SH-SY5Y (cell line): Measurements from ENCODE around the gene KSR1.

ENCODE experiments used
- GATA2 ChIP-seq: IDR thresholded peaks from 2 replicates; pipeline ENCODE4 v1.6.1; 2011; ENCODE audit warnings: mild to moderate bottlenecking, low read depth, low read length
- GATA3 ChIP-seq: IDR thresholded peaks from 2 replicates; pipeline ENCODE4 v1.6.1; 2011; ENCODE audit warnings: low read depth, mild to moderate bottlenecking, low read length, moderate library complexity

DNA sequence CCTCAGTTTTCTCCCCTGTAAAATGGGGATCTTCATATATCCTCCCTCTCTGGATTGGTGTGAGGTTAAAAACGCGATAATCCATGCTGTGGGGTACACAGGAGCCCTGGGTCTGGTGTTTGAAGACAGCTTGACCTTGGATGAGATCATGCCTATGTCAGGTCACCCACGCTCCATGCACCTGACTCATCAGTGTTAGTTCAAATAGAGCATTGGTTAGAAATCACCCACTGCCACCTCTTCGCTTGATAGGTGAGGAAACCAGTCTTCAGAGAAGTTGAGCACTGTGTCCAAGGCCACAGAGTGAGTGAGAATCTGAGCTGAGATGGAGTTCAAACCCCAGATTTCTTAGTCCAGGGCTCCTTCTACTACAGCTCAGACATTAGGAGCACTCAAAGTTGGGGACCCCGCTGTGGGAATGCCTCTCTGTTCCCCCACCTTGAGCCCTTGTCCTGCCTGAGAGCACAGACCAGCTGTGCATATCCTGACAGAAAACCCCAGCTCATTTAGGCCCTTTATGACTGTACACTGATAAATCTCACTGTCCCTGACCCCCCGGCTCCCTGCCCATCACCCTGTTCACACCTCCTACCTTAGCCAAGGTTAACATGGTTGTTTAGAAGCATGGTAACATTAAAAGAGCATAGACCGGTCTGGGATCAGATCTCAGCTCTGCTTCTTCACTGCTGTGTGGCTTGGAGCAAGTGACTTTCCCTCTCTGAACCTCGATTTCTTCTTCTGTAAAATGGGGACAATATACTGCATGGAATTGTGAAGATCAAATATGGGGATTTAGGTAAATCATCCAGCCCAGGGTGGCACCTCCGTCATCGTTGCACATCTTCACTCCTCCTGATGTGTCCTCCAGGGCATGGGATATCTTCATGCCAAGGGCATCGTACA, 152.3 kb downstream of the KSR1 start:
- no peak for TF ChIP-seq GATA2
- TF ChIP-seq GATA3: no peak
